ENCODE results near the gene C20orf202. TPM values are rescaled to one million over a fixed set of nuclear protein-coding genes. Genes with fewer than 3 reads are reported as not detected.

The C20orf202 gene
- total RNA-seq, 2 experiments from 2014 or later, result not detected

DNA sequence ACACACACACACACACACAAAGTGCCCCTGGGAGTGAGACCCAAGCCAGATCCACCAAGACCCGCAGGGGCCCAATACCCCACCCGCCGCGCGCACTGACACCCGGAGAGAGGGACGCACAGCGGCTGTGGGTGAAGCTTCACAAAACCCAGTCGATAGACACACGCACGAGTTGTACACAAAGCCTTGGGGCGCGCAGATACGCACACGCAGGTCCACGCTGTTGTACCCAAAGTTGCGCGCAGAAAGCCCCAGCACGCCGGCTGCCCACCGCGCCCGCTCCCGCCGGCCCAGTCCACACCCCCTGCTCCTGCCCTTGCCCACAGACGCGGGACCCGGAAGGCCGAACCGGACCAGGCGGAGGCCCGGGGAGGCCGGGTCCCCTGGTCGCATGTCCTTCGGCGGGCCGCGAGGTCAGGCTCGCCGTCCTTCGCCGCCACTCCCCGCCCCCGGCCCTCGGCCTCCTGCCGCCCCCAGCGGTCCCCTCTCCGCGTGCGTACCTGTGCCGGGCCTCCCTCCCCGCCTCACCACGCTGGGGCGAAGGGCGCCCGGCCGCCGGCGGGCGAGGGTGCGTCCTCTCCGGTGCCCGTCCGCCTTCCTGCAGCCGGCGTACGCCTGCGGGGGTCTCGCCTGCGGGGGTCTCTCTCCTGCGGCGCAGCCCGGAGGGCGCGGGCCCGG is 18.5 kb upstream of the C20orf202 start, which contains the start of gene TMEM74B:
TSS of gene TMEM74B (minus strand) at position 344 of the 678 bp plus-strand sequence. CDS start 1,180 bp downstream, outside the sequence.
- ATAC-seq (peak; percentile 9), DNase-seq (peak; percentile 22)
- Mint-ChIP-seq H3K4me3 (peak within 1 kb of the TSS; percentile 64), H3K4me1 (peaks cover 6% of the 10 kb centered on the region), H3K27me3 (peaks cover 22% of the 10 kb centered on the region), H3K9me3 (ENCODE audit: low read depth) (no peaks in the 10 kb centered on the region), H3K27ac (peak within 1 kb of the TSS; percentile 9), H3K36me3 (ENCODE audit: low read depth) (no peaks in the 10 kb centered on the region)
- ChIA-PET CTCF (interaction anchor here (0.5 to 0.6 kb wide), 3 partner anchors 150 to 1268 kb away, joined by 3 to 4 read pairs (median 3); no protein-coding TSS in a partner anchor), POLR2A (no interaction called here)
- intact Hi-C loops (cut with DNase I, micrococcal nuclease), result loop anchor here (1.0 to 10.0 kb wide), 5 partner anchors 28 to 368 kb away; partner anchors contain the start of gene PSMF1 (in 1 of the 2)

GRCh38 chr20:1185316-1185741 is 17.9 kb upstream of the C20orf202 start:
- ChIA-PET POLR2A (no interaction called here), CTCF (interaction anchor here (0.5 kb wide), 1 partner anchor 608 kb away, joined by 3 read pairs; no protein-coding TSS in a partner anchor)
- ATAC-seq (peak; percentile 37), DNase-seq (peak; percentile 30)
- peaks cover 22% of the 10 kb centered on the region for H3K27me3 Mint-ChIP-seq
- no peak overlapping the region for H3K27ac Mint-ChIP-seq
- H3K36me3 Mint-ChIP-seq (ENCODE audit: low read depth), result no peaks in the 10 kb centered on the region
- no peaks in the 10 kb centered on the region for H3K9me3 Mint-ChIP-seq (ENCODE audit: low read depth)
- H3K4me3 Mint-ChIP-seq, result no peak overlapping the region
- H3K4me1 Mint-ChIP-seq, result peaks cover 6% of the 10 kb centered on the region
- intact Hi-C loops (cut with DNase I, micrococcal nuclease), result loop anchor here (1.0 to 10.0 kb wide), 5 partner anchors 27 to 369 kb away; partner anchors contain the start of gene PSMF1 (in 1 of the 2)

GRCh38 chr20:1185790-1186334 is 17.4 kb upstream of the C20orf202 start:
- no peak overlapping the region for H3K27ac Mint-ChIP-seq
- DNase-seq (peak; percentile 79), ATAC-seq (peak; percentile 82)
- H3K4me3 Mint-ChIP-seq, result peak overlapping the region; percentile 32
- H3K27me3 Mint-ChIP-seq, result peaks cover 24% of the 10 kb centered on the region
- no peaks in the 10 kb centered on the region for H3K9me3 Mint-ChIP-seq (ENCODE audit: low read depth)
- ChIA-PET POLR2A (no interaction called here), CTCF (interaction anchor here (0.7 kb wide), 1 partner anchor 251 kb away, joined by 3 read pairs; no protein-coding TSS in a partner anchor)
- intact Hi-C loops (cut with DNase I, micrococcal nuclease), result loop anchor here (1.0 to 10.0 kb wide), 5 partner anchors 27 to 370 kb away; partner anchors contain the start of gene PSMF1 (in 1 of the 2)
- peaks cover 6% of the 10 kb centered on the region for H3K4me1 Mint-ChIP-seq
- no peaks in the 10 kb centered on the region for H3K36me3 Mint-ChIP-seq (ENCODE audit: low read depth)

DNA sequence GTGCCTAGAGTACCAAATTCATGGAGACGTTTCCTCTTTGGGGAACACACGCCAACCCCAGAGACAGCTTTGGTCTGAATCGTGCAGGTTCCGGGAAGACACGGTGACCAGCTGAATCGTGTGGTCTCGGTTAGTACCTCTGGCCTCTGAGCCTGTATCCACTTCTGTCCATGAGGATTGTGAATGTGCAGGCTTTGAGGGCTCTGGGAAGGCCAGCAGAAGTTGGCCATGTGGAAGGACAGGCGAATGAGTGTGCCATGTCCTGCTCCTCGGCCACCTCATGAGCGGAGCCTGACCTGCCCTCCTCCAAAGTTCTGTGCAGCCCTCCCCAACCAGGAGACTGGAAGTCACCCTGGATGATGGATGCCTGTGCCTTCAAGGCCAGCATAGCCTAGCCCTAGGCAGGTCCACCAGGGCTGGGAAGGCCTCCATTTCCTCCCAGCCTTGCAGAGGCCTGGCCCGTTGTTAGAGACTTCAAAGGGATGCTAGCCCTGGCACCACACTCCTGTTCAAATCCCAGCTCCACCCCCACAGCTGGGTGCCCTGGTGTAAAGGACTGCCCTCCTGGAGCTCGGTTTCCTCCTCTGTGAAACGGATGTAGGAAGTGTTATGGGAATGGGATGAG is 16.8 kb upstream of the C20orf202 start:
- ATAC-seq (no peak), DNase-seq (no peak)
- no peaks in the 10 kb centered on the region for H3K36me3 Mint-ChIP-seq (ENCODE audit: low read depth)
- H3K27me3 Mint-ChIP-seq, result peaks cover 24% of the 10 kb centered on the region
- peaks cover 6% of the 10 kb centered on the region for H3K4me1 Mint-ChIP-seq
- no peak overlapping the region for H3K27ac Mint-ChIP-seq
- ChIA-PET CTCF (interaction anchor here (0.7 to 0.9 kb wide), 3 partner anchors 15 to 250 kb away, joined by 3 to 4 read pairs (median 3); no protein-coding TSS in a partner anchor), POLR2A (no interaction called here)
- H3K4me3 Mint-ChIP-seq, result peak overlapping the region; percentile 32
- intact Hi-C loops (cut with DNase I, micrococcal nuclease), result loop anchor here (5.0 to 10.0 kb wide), 2 partner anchors 212 to 214 kb away; no protein-coding TSS in a partner anchor
- no peaks in the 10 kb centered on the region for H3K9me3 Mint-ChIP-seq (ENCODE audit: low read depth)

DNA sequence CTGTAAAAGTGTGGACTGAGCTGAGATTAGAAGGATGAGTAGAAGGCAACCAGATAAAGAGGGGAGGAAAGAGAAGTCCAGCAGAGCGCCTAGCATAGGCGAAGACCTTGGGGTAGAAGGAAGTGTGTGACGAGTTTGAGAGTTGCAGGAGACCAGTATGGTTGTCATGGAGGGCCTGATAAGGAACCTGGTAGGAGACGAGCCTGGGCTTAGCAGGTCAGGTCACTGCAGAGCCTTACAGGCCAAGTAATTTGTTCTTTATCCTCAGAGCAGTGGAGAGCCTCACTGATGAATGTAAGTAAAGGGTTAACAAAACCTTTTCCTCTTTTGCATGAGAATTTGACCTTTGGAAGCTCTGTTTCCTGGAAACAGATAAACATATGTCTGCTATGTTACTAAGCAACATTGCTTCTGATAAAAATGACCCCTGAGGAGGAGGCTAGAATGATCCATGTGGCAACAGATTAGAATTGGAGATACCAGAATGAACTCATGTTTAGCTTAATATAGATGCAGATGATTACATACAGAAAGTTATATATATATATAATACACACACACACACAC is 15.6 kb upstream of the C20orf202 start:
- Mint-ChIP-seq H3K9me3 (ENCODE audit: low read depth) (no peaks in the 10 kb centered on the region), H3K4me1 (peaks cover 6% of the 10 kb centered on the region), H3K27me3 (peaks cover 24% of the 10 kb centered on the region), H3K36me3 (ENCODE audit: low read depth) (no peaks in the 10 kb centered on the region), H3K27ac (no peak overlapping the region), H3K4me3 (no peak overlapping the region)
- CTCF ChIA-PET, result interaction anchor here (0.9 to 1.3 kb wide), 3 partner anchors 8 to 13 kb away, joined by 3 to 6 read pairs (median 4); no protein-coding TSS in a partner anchor
- intact Hi-C loops (cut with DNase I, micrococcal nuclease), result loop anchor here (5.0 to 10.0 kb wide), 2 partner anchors 213 to 215 kb away; no protein-coding TSS in a partner anchor
- ATAC-seq, result no peak
- POLR2A ChIA-PET, result no interaction called here
- no peak for DNase-seq

- peaks cover 6% of the 10 kb centered on the region for H3K4me1 Mint-ChIP-seq
- intact Hi-C loops (cut with DNase I, micrococcal nuclease), result loop anchor here (5.0 to 10.0 kb wide), 2 partner anchors 214 to 216 kb away; no protein-coding TSS in a partner anchor
- H3K36me3 Mint-ChIP-seq (ENCODE audit: low read depth), result no peaks in the 10 kb centered on the region
- H3K9me3 Mint-ChIP-seq (ENCODE audit: low read depth), result no peaks in the 10 kb centered on the region
- H3K27ac Mint-ChIP-seq, result no peak overlapping the region
- DNase-seq (no peak), ATAC-seq (no peak)
- ChIA-PET CTCF (interaction anchor here (1.1 to 1.3 kb wide), 2 partner anchors 8 to 11 kb away, joined by 4 to 6 read pairs; no protein-coding TSS in a partner anchor), POLR2A (no interaction called here)
- peaks cover 22% of the 10 kb centered on the region for H3K27me3 Mint-ChIP-seq
- H3K4me3 Mint-ChIP-seq, result no peak overlapping the region
These were observed 14.9 kb upstream of the C20orf202 start for GRCh38 chr20:1188347-1188746.

DNA sequence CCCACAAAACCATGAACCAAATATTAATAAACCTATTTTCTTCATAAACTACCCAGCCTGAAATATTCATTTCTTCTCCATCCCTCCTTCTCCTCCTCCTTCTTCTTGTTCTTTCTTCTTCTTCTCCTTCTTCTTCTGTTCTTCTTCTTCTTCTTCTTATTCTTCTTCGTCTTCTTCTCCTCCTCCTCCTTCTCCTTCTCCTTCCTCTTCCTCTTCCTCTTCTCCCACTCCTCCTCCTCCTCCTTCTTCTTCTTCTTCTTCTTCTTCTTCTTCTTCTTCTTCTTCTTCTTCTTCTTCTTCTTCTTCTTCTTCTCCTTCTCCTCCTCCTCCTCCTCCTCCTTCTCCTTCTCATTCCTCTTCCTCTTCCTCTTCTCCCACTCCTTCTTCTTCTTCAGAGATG is 13.4 kb upstream of the C20orf202 start:
- H3K27ac Mint-ChIP-seq, result no peak overlapping the region
- DNase-seq (no peak), ATAC-seq (no peak)
- ChIA-PET CTCF (interaction anchor here (0.6 to 1.9 kb wide), 2 partner anchors 23 to 461 kb away, joined by 3 to 7 read pairs; no protein-coding TSS in a partner anchor), POLR2A (no interaction called here)
- H3K4me3 Mint-ChIP-seq, result no peak overlapping the region
- intact Hi-C loops (cut with DNase I, micrococcal nuclease), result loop anchor here (1.0 to 10.0 kb wide), 3 partner anchors 20 to 218 kb away; no protein-coding TSS in a partner anchor
- H3K4me1 Mint-ChIP-seq, result no peaks in the 10 kb centered on the region
- peaks cover 10% of the 10 kb centered on the region for H3K27me3 Mint-ChIP-seq
- H3K36me3 Mint-ChIP-seq (ENCODE audit: low read depth), result no peaks in the 10 kb centered on the region
- H3K9me3 Mint-ChIP-seq (ENCODE audit: low read depth), result no peaks in the 10 kb centered on the region

DNA sequence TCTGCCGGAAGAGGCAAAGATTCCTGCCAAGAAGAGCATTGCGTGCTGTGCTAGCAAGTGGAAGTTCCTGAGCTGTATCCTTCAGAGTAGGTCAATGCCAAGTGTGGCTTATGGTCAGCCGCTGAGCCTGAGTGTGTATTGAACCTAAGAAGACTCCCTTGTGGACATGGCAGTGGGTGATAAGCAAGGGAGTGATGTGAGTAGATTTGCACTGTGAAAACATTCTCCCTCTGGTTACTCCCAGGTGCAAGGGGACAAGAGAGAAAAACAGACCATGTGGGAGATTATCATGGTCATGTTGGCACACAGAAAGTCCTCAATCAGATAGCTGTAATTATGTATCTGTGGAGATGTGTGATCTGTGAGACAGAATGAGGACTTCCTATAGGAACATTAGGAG is 12.4 kb upstream of the C20orf202 start:
- ATAC-seq, result no peak
- CTCF ChIA-PET, result interaction anchor here (1.2 to 1.9 kb wide), 2 partner anchors 22 to 234 kb away, joined by 3 to 7 read pairs; no protein-coding TSS in a partner anchor
- DNase-seq, result no peak
- Mint-ChIP-seq H3K27me3 (peaks cover 9% of the 10 kb centered on the region), H3K4me1 (no peaks in the 10 kb centered on the region), H3K9me3 (ENCODE audit: low read depth) (no peaks in the 10 kb centered on the region), H3K27ac (no peak overlapping the region), H3K4me3 (no peak overlapping the region), H3K36me3 (ENCODE audit: low read depth) (no peaks in the 10 kb centered on the region)
- intact Hi-C loops (cut with DNase I, micrococcal nuclease), result no loop called here
- POLR2A ChIA-PET, result no interaction called here

DNA sequence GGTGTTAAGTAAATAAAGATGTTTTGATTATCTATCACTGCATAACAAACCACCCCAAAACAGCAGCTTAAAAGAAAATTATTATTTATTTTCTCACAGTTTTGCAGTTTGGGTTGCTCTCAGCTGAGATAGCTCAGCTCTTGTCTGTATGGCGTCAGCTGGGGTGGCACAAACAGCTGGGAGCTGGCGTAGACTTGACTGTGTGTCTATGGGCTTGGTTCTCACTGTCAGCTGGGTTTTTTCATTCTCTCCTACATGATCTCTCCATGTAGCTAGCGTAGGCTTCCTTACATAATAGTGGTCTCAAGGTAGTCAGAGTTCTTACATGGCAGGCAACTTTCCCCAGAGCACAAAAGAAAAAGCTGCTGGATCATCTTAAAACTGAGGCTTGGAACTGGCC is 12.0 kb upstream of the C20orf202 start:
- H3K4me1 Mint-ChIP-seq, result no peaks in the 10 kb centered on the region
- ChIA-PET POLR2A (no interaction called here), CTCF (interaction anchor here (1.2 to 1.9 kb wide), 2 partner anchors 21 to 234 kb away, joined by 3 to 7 read pairs; no protein-coding TSS in a partner anchor)
- H3K36me3 Mint-ChIP-seq (ENCODE audit: low read depth), result no peaks in the 10 kb centered on the region
- no peak overlapping the region for H3K4me3 Mint-ChIP-seq
- intact Hi-C loops (cut with DNase I, micrococcal nuclease), result no loop called here
- DNase-seq (no peak), ATAC-seq (no peak)
- H3K9me3 Mint-ChIP-seq (ENCODE audit: low read depth), result no peaks in the 10 kb centered on the region
- peaks cover 4% of the 10 kb centered on the region for H3K27me3 Mint-ChIP-seq
- H3K27ac Mint-ChIP-seq, result no peak overlapping the region

DNA sequence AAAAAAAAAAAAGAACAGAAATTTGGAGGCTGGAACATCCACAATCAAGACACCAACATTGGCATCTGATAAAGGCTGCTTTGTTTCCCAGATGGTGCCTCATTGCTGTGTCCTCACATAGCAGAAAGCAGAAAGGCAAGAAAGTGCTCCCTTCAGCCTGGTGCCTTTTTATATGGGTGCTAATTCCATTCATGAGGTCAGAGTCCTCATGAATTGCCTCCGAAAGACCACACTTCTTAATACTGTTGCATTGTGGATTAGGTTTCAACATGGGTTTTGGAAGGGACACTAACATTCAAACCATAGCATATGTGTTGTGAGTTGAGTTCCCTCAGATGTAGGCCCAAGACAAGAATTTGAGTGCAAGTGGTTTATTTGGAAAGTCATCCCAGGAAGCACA is 8.0 kb upstream of the C20orf202 start:
- Mint-ChIP-seq H3K36me3 (ENCODE audit: low read depth) (no peaks in the 10 kb centered on the region), H3K4me1 (peaks cover 3% of the 10 kb centered on the region), H3K27me3 (peaks cover 3% of the 10 kb centered on the region), H3K27ac (no peak overlapping the region), H3K4me3 (no peak overlapping the region), H3K9me3 (ENCODE audit: low read depth) (no peaks in the 10 kb centered on the region)
- ATAC-seq (no peak), DNase-seq (no peak)
- POLR2A ChIA-PET, result no interaction called here
- CTCF ChIA-PET, result no interaction called here
- intact Hi-C loops (cut with DNase I, micrococcal nuclease), result no loop called here

DNA sequence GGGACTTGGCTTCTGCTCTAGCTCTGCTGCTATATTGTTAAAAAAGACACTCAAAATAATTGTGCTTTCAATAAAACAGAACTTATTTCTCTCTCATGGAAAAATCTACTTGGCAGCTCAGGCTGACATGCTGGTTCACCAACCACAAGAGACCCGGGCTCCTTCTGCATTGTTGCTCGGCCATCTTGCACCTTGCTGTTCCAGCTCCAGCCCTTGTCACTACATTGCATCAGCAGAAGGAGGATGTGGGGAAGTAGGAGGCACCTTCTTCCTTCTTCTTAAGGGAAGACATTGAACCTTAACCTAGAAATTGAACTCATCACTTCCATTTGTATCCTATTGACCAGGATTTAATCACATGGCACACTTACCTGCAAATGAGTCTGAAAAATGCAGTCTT is 6.6 kb upstream of the C20orf202 start:
- CTCF ChIA-PET, result interaction anchor here (0.6 to 1.3 kb wide), 3 partner anchors 9 to 147 kb away, joined by 3 to 6 read pairs (median 4); no protein-coding TSS in a partner anchor
- DNase-seq (no peak), ATAC-seq (no peak)
- Mint-ChIP-seq H3K9me3 (ENCODE audit: low read depth) (no peaks in the 10 kb centered on the region), H3K27ac (no peak overlapping the region), H3K4me3 (no peak overlapping the region), H3K27me3 (no peaks in the 10 kb centered on the region), H3K36me3 (ENCODE audit: low read depth) (no peaks in the 10 kb centered on the region), H3K4me1 (peaks cover 3% of the 10 kb centered on the region)
- POLR2A ChIA-PET, result no interaction called here
- intact Hi-C loops (cut with DNase I, micrococcal nuclease), result no loop called here

All from activated CD4-positive, alpha-beta T cell treated with anti-CD3 and anti-CD28 coated beads for 36 hours (primary cell).